Activated B cell treated with CpG ODN at 0.5 μM for 24 hours (primary cell): Measurements from ENCODE around the gene BDP1. TPM values are rescaled to one million over a fixed set of nuclear protein-coding genes. Genes with fewer than 3 reads are reported as not detected.
"Not testable (repeated sequence)": the region's sequence is repeated elsewhere in the genome, so short reads cannot be mapped to it uniquely, and the experiment has no call there.

Experiments
- ATAC-seq: fragments of 200-7000 bp; cut with Tn5 transposase; one replicate; pipeline ENCODE4 v1.10.0; 2021; ENCODE audit warnings: low read depth, mild to moderate bottlenecking, moderate library complexity
- CTCF ChIA-PET: fragments of 350-600 bp; sonication (Branson Sonifier 250); formaldehyde crosslinking; loops from one replicate; lab custom pipeline; 2021; ENCODE audit warnings: antibody characterized with exemption; lab: Charles Lee
- POLR2A ChIA-PET: fragments of 350-600 bp; sonication (Branson Sonifier 250); formaldehyde crosslinking; loops from one replicate; lab custom pipeline; 2021; ENCODE audit warnings: antibody characterized with exemption; lab: Charles Lee
- DNase-seq: peaks from one replicate; pipeline ENCODE4 v3.0.0; 2022
- H3K27ac Mint-ChIP-seq: one replicate; pipeline ENCODE4 v1.8.0; 2020; ENCODE audit warnings: mixed read lengths
- H3K27me3 Mint-ChIP-seq: one replicate; pipeline ENCODE4 v1.8.0; 2021; ENCODE audit warnings: mixed read lengths
- H3K36me3 Mint-ChIP-seq: one replicate; pipeline ENCODE4 v1.8.0; 2021; ENCODE audit warnings: low read depth, mixed read lengths
- H3K4me1 Mint-ChIP-seq: one replicate; pipeline ENCODE4 v1.8.0; 2021; ENCODE audit warnings: mixed read lengths
- H3K4me3 Mint-ChIP-seq: one replicate; pipeline ENCODE4 v1.8.0; 2020; ENCODE audit warnings: mild to moderate bottlenecking, mixed read lengths
- H3K9me3 Mint-ChIP-seq: one replicate; pipeline ENCODE4 v1.8.0; 2020; ENCODE audit warnings: mixed read lengths
- CTCF ChIP-seq: fragments of 200-600 bp; IDR thresholded peaks from one replicate; pipeline ENCODE4 v1.8.0; 2022; ENCODE audit warnings: antibody characterized with exemption, mild to moderate bottlenecking
- intact Hi-C: fragments of 100-400 bp; cut with micrococcal nuclease; formaldehyde crosslinking; loops from one replicate; pipeline ENCODE4 v1.15.1; 2024
- total RNA-seq: library from RNA; stranded (reverse); gene quantifications from 2 replicates; pipeline ENCODE4 v1.2.3, GENCODE V29; 2022

The BDP1 gene
- total RNA-seq, 1 donor from 2014 or later = 50.4 TPM

DNA sequence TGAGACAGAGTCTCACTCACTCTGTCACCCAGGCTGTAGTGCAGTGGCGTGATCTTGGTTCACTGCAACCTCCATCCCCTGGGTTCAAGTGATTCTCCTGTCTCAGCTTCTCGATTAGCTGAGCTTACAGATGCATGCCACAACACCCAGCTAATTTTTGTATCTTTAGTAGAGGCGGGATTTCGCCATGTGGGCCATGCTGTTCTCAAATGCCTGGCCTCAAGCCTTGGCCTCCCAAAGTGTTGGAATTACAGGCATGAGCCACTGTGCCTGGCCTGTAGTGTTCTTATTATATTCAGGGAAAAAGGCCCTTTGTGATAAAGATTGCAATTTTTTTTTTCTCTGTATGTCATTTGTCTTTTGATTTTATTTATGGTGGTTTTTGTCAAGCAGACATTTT lies 107.7 kb downstream of the BDP1 start:
- no peak for TF ChIP-seq CTCF
- POLR2A ChIA-PET = interaction anchor here (1.3 kb wide), 1 partner anchor 23 kb away, joined by 3 read pairs; no protein-coding TSS in a partner anchor
- intact Hi-C loops = no loop called here
- H3K36me3 Mint-ChIP-seq = peaks cover 59% of the 10 kb centered on the region
- no peak for DNase-seq
- H3K9me3 Mint-ChIP-seq = no peaks in the 10 kb centered on the region
- no peak for ATAC-seq
- CTCF ChIA-PET = no interaction called here
- no peak overlapping the region for H3K4me3 Mint-ChIP-seq
- H3K27ac Mint-ChIP-seq = no peak overlapping the region
- no peaks in the 10 kb centered on the region for H3K4me1 Mint-ChIP-seq
- no peaks in the 10 kb centered on the region for H3K27me3 Mint-ChIP-seq

- Mint-ChIP-seq H3K4me3 (no peak overlapping the region), H3K27ac (no peak overlapping the region), H3K27me3 (no peaks in the 10 kb centered on the region), H3K36me3 (peaks cover 55% of the 10 kb centered on the region), H3K4me1 (no peaks in the 10 kb centered on the region), H3K9me3 (no peaks in the 10 kb centered on the region)
- DNase-seq = no peak
- TF ChIP-seq CTCF = no peak
- intact Hi-C loops = no loop called here
- ChIA-PET CTCF (no interaction called here), POLR2A (no interaction called here)
- no peak for ATAC-seq
Measured at GRCh38 chr5:71564895-71565294, 109.4 kb downstream of the BDP1 start.

DNA sequence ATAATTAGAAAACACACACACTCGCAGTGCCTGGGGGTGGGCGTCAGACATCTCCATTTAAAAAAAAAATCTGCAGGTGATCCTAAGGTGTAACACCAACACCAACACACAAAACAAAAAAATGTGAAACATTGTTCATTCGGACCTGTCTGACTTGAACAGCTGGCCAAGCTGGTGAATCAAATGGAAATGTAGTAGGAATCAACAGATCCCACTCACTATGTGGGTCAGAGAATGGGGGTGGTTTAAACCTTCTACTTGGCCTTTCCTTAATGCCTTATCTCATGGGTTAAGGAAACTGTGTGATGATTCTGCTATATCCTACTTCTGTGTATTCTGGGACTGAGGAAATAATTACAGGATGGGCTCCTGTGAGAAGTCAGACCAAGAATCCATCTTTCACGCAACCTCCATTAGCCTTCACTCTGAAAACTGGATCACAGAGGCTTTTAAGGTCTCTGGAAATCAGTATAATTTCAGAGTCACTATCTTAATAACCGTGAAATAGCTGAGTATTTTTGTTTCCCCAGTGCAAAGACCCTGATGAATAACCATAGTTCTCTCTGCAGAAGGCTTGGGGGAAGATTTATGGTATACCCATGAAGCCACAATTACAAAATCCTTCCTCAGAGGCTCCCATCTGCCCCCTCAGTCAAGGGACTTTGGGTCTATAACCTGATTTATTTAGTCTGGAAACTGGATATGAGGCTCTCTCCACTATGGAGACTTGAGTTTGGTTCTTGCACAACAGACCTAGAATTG lies 114.5 kb downstream of the BDP1 start:
- ChIA-PET POLR2A (no interaction called here), CTCF (no interaction called here)
- no peaks in the 10 kb centered on the region for H3K27me3 Mint-ChIP-seq
- no peak overlapping the region for H3K27ac Mint-ChIP-seq
- DNase-seq (no peak), ATAC-seq (no peak)
- intact Hi-C loops = no loop called here
- no peak overlapping the region for H3K4me3 Mint-ChIP-seq
- H3K4me1 Mint-ChIP-seq = no peaks in the 10 kb centered on the region
- peaks cover 28% of the 10 kb centered on the region for H3K36me3 Mint-ChIP-seq
- no peaks in the 10 kb centered on the region for H3K9me3 Mint-ChIP-seq
- TF ChIP-seq CTCF = no peak

GRCh38 chr5:71571811-71572210 lies 116.4 kb downstream of the BDP1 start:
- H3K27ac Mint-ChIP-seq, H3K4me3 Mint-ChIP-seq, H3K27me3 Mint-ChIP-seq, H3K4me1 Mint-ChIP-seq, CTCF ChIA-PET, DNase-seq, intact Hi-C loops, ATAC-seq, H3K9me3 Mint-ChIP-seq: not testable (repeated sequence)
- POLR2A ChIA-PET = interaction anchor here (0.8 kb wide), 1 partner anchor 15 kb away, joined by 3 read pairs; the partner anchor contains the start of gene MCCC2
- H3K36me3 Mint-ChIP-seq = peaks cover 16% of the 10 kb centered on the region

GRCh38 chr5:71573591-71573990 lies 118.1 kb downstream of the BDP1 start:
- ChIA-PET CTCF (no interaction called here), POLR2A (no interaction called here)
- Mint-ChIP-seq H3K27me3 (no peaks in the 10 kb centered on the region), H3K9me3 (peaks cover 3% of the 10 kb centered on the region), H3K27ac (no peak overlapping the region), H3K4me1 (peaks cover 3% of the 10 kb centered on the region), H3K36me3 (peaks cover 15% of the 10 kb centered on the region), H3K4me3 (no peak overlapping the region)
- no peak for ATAC-seq
- no peak for DNase-seq
- intact Hi-C loops = no loop called here
- no peak for TF ChIP-seq CTCF

- POLR2A ChIA-PET, H3K27ac Mint-ChIP-seq, H3K9me3 Mint-ChIP-seq, DNase-seq, H3K27me3 Mint-ChIP-seq, intact Hi-C loops, H3K4me3 Mint-ChIP-seq, CTCF ChIA-PET, H3K4me1 Mint-ChIP-seq, ATAC-seq: not testable (repeated sequence)
- peaks cover 15% of the 10 kb centered on the region for H3K36me3 Mint-ChIP-seq
Measured at GRCh38 chr5:71575588-71575987, 120.1 kb downstream of the BDP1 start.
